Measurements from ENCODE around the gene MN1.

Gene MN1

GRCh38 chr22:27719535-27720227, 81.9 kb downstream of the MN1 start:
- no peak overlapping the region for H3K4me3 ChIP-seq (ENCODE audit: insufficient read depth, low read length, poor library complexity, severe bottlenecking)

GRCh38 chr22:27719036-27719347, 82.6 kb downstream of the MN1 start:
- no peaks in the 10 kb centered on the region for H3K79me2 ChIP-seq (ENCODE audit: insufficient read depth, low read length)
- H4K20me1 ChIP-seq (ENCODE audit: low read depth, low read length): no peaks in the 10 kb centered on the region
- H3K27me3 ChIP-seq (ENCODE audit: low read length): no peaks in the 10 kb centered on the region
- H3K36me3 ChIP-seq (ENCODE audit: low read length): no peaks in the 10 kb centered on the region
- no peak overlapping the region for H3K27ac ChIP-seq (ENCODE audit: low read depth, low read length)
- no peaks in the 10 kb centered on the region for H3F3A ChIP-seq (ENCODE audit: insufficient read depth)
- no peak overlapping the region for H3K4me3 ChIP-seq (ENCODE audit: insufficient read depth, low read length, poor library complexity, severe bottlenecking)
- H3K9me3 ChIP-seq (ENCODE audit: insufficient read depth, low read length): no peaks in the 10 kb centered on the region
- H3K9me2 ChIP-seq (replicated peaks; ENCODE audit: insufficient read depth, low read length): no peaks in the 10 kb centered on the region
- H3K4me2 ChIP-seq (ENCODE audit: low read depth, low read length, poor library complexity, severe bottlenecking): no peak overlapping the region
- H2AFZ ChIP-seq (ENCODE audit: low read depth, low read length, severe bottlenecking): no peak overlapping the region
- TF ChIP-seq CTCF (IDR thresholded peaks at IDR 0.05; ENCODE audit: insufficient read depth, low read length, poor library complexity, severe bottlenecking): no peak
- no peak for TF ChIP-seq EZH2phosphoT487 (conservative IDR thresholded peaks at IDR 0.05; ENCODE audit: low read length)
- H3K9ac ChIP-seq (ENCODE audit: low read length): no peak overlapping the region

More at GRCh38 chr22:27719535-27720227, 81.9 kb downstream of the MN1 start:
- H3K79me2 ChIP-seq (ENCODE audit: insufficient read depth, low read length): no peaks in the 10 kb centered on the region
- no peak overlapping the region for H3K4me2 ChIP-seq (ENCODE audit: low read depth, low read length, poor library complexity, severe bottlenecking)
- H3K9ac ChIP-seq (ENCODE audit: low read length): no peak overlapping the region
- H2AFZ ChIP-seq (ENCODE audit: low read depth, low read length, severe bottlenecking): no peak overlapping the region
- no peaks in the 10 kb centered on the region for H4K20me1 ChIP-seq (ENCODE audit: low read depth, low read length)
- no peaks in the 10 kb centered on the region for H3K36me3 ChIP-seq (ENCODE audit: low read length)
- H3K27me3 ChIP-seq (ENCODE audit: low read length): no peaks in the 10 kb centered on the region
- H3F3A ChIP-seq (ENCODE audit: insufficient read depth): no peaks in the 10 kb centered on the region
- H3K27ac ChIP-seq (ENCODE audit: low read depth, low read length): no peak overlapping the region
- no peaks in the 10 kb centered on the region for H3K9me3 ChIP-seq (ENCODE audit: insufficient read depth, low read length)
- no peaks in the 10 kb centered on the region for H3K9me2 ChIP-seq (replicated peaks; ENCODE audit: insufficient read depth, low read length)
- TF ChIP-seq EZH2phosphoT487 (conservative IDR thresholded peaks at IDR 0.05; ENCODE audit: low read length) (no peak), CTCF (IDR thresholded peaks at IDR 0.05; ENCODE audit: insufficient read depth, low read length, poor library complexity, severe bottlenecking) (no peak)

- Histone ChIP-seq H3K36me3 (ENCODE audit: low read length) (no peaks in the 10 kb centered on the region), H3K79me2 (ENCODE audit: insufficient read depth, low read length) (no peaks in the 10 kb centered on the region), H3K4me2 (ENCODE audit: low read depth, low read length, poor library complexity, severe bottlenecking) (no peak overlapping the region), H3K4me3 (ENCODE audit: insufficient read depth, low read length, poor library complexity, severe bottlenecking) (no peak overlapping the region), H3K27me3 (ENCODE audit: low read length) (no peaks in the 10 kb centered on the region), H2AFZ (ENCODE audit: low read depth, low read length, severe bottlenecking) (no peak overlapping the region), H4K20me1 (ENCODE audit: low read depth, low read length) (no peaks in the 10 kb centered on the region), H3K9me2 (replicated peaks; ENCODE audit: insufficient read depth, low read length) (no peaks in the 10 kb centered on the region), H3K9me3 (ENCODE audit: insufficient read depth, low read length) (no peaks in the 10 kb centered on the region), H3K27ac (ENCODE audit: low read depth, low read length) (no peak overlapping the region), H3F3A (ENCODE audit: insufficient read depth) (no peaks in the 10 kb centered on the region), H3K9ac (ENCODE audit: low read length) (no peak overlapping the region)
- TF ChIP-seq CTCF (IDR thresholded peaks at IDR 0.05; ENCODE audit: insufficient read depth, low read length, poor library complexity, severe bottlenecking): no peak
- TF ChIP-seq EZH2phosphoT487 (conservative IDR thresholded peaks at IDR 0.05; ENCODE audit: low read length): no peak
Observed at GRCh38 chr22:27718186-27719035, 83.1 kb downstream of the MN1 start.

Data from SU-DHL-6 (cell line).